NOMO-1 (cell line): Measurements from ENCODE around the gene MYOCOS.

Experiments
- DNase-seq, 2 experiments: peaks; one replicate each; lab custom pipeline; 2025; ENCODE audit not compliant: unreplicated experiment in 2 of 2; lab: John Stamatoyannopoulos, UW

The MYOCOS gene

GRCh38 chr1:171623651-171624331 is 1.7 kb downstream of the MYOCOS start:
- no peak for DNase-seq

DNA sequence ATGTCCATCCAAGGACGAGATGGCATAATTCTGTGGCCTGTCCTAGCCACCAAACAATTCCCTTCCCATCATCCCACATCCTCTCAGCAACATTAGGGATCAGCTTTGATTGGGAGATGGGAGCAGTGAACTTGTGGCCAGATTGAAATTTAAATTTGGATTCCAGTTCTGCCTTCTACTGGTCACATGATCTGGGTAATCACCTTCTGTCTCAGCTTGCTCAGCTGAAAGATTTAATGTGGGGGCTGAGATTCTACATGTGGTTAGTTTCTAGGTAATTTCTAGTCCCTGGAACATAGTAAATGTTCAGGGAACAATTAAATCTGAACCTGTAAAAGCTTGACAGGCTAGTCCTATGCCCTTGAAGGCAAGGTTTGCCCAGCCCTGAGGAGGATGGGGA is 3.2 kb downstream of the MYOCOS start:
- no peak for DNase-seq

DNA sequence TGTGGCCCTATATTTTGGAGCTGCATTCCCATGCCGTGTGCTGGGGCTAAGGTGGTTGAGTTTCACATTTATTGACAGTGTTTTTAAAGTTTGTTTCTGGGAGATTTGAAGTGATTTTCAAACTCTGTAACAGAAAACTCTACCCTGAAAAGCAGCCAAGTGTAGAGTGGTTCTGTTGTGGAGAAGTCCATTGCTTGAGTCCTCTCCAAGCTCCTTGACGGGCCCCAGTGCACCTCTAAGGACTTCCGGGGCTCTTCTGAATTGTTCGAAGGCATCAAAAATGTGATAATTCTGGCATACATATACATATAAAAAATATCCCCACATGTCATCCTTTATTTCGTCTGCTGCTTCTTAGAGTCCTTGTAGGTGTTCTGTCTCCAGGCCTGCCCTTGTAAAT is 5.0 kb downstream of the MYOCOS start:
- no peak for DNase-seq

- DNase-seq, result no peak
Measured at GRCh38 chr1:171628225-171628624, 6.2 kb downstream of the MYOCOS start.

DNA sequence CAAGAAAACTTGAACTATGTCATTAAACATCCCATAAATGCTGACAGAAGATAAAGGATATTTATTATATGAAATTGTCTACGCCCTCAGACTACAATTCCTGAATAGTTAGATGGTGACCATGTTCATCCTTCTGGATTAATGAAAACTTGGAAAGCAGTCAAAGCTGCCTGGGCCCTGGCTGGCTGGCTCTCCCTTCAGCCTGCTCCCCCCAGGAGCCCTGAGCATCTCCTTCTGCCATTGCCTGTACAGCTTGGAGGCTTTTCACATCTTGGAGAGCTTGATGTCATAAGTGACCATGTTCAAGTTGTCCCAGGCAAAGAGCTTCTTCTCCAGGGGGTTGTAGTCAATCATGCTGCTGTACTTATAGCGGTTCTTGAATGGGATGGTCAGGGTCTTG is 13.6 kb downstream of the MYOCOS start:
- DNase-seq, result no peak

DNA sequence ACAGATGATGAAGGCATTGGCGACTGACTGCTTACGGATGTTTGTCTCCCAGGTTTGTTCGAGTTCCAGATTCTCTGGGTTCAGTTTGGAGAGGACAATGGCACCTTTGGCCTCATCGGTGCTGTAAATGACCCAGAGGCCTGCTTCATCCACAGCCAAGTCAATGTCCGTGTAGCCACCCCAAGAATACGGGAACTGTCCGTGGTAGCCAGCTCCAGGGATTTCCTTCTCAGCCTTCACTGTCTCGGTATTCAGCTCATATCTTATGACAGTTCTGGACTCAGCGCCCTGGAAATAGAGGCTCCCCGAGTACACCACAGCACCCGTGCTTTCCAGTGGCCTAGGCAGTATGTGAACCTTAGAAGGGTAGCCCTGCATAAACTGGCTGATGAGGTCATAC is 14.1 kb downstream of the MYOCOS start:
- no peak for DNase-seq

GRCh38 chr1:171637928-171638576 is 16.0 kb downstream of the MYOCOS start:
- no peak for DNase-seq

- no peak for DNase-seq
Measured at GRCh38 chr1:171640225-171640624, 18.2 kb downstream of the MYOCOS start.

- DNase-seq, result no peak
Measured at GRCh38 chr1:171641076-171641864, 19.2 kb downstream of the MYOCOS start.

DNA sequence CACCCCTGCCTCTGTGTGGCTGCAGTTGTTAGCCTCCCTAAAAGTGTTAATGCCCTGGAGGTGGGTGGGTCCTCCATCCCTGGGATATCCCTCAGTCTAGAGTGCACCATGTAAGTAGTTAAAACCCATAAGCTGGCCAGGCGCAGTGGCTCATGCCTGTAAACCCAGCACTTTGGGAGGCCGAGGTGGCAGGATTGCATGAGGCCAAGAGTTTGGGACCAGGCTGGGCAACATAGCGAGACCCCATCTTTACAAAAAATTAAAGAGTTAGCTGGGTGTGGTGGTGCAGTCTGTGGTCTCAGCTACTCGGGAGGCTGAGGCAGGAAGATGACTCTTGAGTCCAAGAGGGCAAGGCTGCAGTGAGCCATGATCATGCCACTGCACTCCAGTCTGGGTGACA is 20.2 kb downstream of the MYOCOS start:
- no peak for DNase-seq

DNA sequence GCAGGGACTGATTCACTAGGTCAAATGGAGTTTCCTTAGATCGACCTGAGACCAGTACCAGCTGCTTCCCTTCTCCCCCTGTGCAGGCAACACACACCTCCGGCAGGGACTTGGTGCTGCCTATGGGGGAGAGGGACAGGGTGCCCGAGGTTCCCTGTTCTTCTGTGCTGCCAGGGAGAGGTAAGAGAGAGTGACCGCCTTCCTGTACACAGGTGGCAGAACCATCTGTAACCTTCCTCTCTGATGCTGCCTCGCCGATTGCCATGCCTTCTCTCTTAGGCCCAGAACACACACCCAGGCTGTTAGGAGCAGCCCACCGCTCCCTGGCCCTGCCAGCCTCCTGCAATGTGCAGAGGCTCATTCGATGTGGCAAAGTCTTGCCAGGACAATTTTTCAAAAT is 21.1 kb downstream of the MYOCOS start:
- DNase-seq, result no peak

- peak; percentile 53 to 55 for DNase-seq
Measured at GRCh38 chr1:171644805-171645483, 22.9 kb downstream of the MYOCOS start.

GRCh38 chr1:171645553-171646248 is 23.7 kb downstream of the MYOCOS start:
- DNase-seq, result no peak

GRCh38 chr1:171646249-171646560 is 24.2 kb downstream of the MYOCOS start:
- no peak for DNase-seq

- no peak for DNase-seq
Measured at GRCh38 chr1:171652234-171652822, 30.3 kb downstream of the MYOCOS start, which contains the start of gene MYOC. MYOC (minus strand) TSS chr1:171652688; CDS start chr1:171652611, 77 bp downstream.

DNA sequence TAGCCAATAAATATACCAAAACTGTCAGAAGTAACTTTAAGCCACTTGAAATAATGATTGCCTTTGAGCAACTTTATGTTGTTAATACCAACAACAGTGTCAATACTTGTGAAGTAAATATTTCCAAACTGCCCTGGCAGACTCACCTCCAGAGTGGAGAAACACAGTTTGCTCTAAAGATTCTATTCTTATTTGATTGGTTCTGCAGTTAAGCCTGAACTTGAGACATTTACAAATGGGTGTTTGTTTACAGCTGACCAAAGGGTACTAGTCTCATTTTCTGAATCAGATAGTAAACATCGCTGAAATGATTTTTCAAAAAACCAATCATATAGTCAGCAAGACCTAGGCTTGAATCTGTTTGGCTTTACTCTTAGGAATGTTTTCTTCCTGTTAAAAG is 31.8 kb downstream of the MYOCOS start:
- no peak for DNase-seq

DNA sequence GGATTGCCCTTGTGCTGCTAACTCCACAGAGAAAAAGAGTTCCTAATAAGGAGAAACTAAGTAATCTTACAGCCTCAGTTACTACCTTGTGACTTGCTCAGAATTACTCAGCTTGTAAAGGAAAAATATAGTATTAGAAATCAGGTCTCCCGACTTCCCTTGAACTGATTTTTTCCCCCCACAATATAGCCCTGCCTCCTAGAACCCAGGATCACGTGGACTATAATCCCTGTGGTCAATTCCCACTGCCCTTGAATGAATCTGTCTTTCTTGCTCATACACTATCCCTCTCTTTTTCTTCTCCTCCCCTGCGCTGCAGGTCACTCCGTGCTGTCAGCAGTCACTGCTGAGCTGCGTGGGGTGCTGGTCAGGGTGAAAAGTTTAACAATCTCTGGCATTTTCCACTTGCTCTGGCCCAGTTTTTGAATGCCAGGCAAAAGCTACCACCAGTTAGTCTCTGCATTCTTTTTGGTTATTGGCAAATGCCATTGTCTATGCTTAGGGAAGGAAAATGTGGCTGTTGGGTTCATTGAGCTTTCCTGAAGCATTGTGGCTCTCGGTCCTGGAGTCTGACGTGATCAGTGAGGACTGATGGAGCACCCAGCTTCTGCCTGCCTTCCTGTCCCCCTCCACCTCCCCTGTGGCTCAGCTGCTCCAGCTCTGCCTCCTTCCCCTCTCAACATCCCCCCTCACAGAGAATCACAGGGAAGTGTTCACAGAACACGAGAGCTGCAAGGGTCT is 32.3 kb downstream of the MYOCOS start:
- DNase-seq, result no peak

DNA sequence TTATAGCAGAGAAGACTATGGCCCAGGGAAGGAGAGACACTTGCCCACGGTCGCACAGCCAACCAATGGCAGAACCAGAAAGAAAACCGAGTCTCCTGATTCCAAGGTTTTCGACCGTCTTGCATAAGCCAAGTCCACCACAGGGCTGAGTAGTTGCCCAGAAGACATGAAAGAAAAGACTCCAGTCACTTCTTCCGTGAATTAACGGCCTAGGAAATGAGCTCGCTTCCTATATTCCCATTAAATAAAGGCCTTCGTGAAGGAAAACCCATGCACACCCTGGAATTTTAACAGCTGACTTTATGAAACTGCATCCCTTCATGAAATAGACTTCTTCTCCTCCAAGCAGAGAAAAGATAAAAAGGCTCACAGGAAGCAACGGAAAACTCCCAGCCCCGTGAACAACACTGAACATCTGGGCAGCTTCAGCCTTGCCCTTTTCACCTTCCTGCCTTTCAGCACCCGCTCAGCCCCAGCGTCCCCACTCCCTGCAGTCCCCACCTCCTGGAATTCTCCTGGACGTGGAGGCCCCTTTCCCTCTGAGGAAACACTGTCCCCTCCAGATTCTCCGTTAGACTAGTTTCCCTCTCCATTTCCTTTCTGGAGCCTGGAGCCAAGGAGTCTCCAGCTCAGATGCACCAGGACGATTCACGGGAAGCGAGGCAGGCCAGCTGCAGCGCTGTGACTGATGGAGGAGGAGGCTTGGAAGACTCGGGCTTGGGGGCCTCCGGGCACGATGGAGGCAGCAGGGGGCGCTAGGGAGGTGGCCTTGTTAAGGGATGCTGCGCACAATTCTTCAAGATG is 33.1 kb downstream of the MYOCOS start:
- DNase-seq, result peak; percentile 25 to 42

DNA sequence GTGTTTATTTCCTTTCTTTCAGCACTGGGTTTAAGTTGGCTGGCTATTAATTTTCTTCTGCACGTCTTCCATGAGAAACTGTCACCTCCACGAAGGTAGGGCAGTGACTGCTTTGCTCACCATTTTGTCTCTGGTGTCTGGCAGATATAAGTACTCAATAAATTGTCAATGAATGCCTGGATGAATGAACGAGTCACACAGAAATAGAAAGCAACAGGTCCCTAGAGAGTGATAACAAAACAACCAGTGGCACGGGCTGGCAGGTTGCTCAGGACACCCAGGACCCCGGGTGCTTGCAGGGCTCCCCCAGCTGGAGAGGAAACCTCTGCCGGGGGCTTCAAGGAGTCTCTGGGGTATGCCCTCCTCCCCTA is 33.7 kb downstream of the MYOCOS start:
- no peak for DNase-seq
